ENCODE results near the gene CDC25A.

The CDC25A gene

GRCh38 chr3:48141604-48142137 is 46.5 kb downstream of the CDC25A start:
- no peak overlapping the region for H3K4me3 Mint-ChIP-seq
- H3K27me3 Mint-ChIP-seq, result no peaks in the 10 kb centered on the region
- no peak overlapping the region for H3K27ac Mint-ChIP-seq
- no peaks in the 10 kb centered on the region for H3K36me3 Mint-ChIP-seq (ENCODE audit: low read depth)
- no peak for DNase-seq
- H3K4me1 Mint-ChIP-seq (ENCODE audit: low read depth), result no peaks in the 10 kb centered on the region
- no peaks in the 10 kb centered on the region for H3K9me3 Mint-ChIP-seq

DNA sequence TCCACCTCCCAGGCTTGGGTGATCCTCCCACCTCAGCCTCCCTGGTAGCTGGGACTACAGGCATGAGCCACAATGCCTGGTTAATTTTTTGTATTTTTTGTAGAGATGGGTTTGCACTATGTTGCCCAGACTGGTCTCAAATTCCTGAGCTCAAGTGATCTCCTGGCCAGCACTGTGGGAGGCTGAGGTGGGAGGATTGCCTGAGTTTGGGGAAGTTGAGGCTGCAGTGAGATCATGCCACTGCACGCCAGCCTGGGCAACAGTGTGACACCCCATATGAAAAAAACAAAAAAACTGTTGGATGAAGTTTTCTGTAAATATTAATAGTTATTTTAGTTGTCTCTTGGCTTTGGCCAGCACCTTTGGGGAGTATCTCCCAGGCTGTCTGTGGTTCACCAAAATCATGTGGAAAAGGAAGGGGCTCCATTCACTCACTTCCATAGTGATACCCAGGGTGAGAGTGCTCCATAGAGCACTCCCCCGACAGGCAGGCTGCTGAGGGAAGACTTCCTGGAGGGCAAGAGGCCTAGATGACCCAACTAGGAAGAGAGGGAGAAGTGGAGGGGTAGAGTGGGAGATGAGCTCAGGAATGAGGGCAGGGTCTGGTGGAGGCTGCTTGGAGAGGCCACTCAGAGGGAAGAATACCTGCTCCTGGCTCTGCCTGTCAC is 47.1 kb downstream of the CDC25A start:
- Mint-ChIP-seq H3K4me3 (no peak overlapping the region), H3K4me1 (ENCODE audit: low read depth) (no peaks in the 10 kb centered on the region), H3K9me3 (no peaks in the 10 kb centered on the region), H3K27ac (no peak overlapping the region), H3K36me3 (ENCODE audit: low read depth) (no peaks in the 10 kb centered on the region), H3K27me3 (no peaks in the 10 kb centered on the region)
- no peak for DNase-seq

GRCh38 chr3:48140336-48140757 is 47.9 kb downstream of the CDC25A start:
- Mint-ChIP-seq H3K27ac (no peak overlapping the region), H3K4me3 (no peak overlapping the region), H3K4me1 (ENCODE audit: low read depth) (no peaks in the 10 kb centered on the region), H3K27me3 (no peaks in the 10 kb centered on the region), H3K9me3 (no peaks in the 10 kb centered on the region), H3K36me3 (ENCODE audit: low read depth) (no peaks in the 10 kb centered on the region)
- no peak for DNase-seq

DNA sequence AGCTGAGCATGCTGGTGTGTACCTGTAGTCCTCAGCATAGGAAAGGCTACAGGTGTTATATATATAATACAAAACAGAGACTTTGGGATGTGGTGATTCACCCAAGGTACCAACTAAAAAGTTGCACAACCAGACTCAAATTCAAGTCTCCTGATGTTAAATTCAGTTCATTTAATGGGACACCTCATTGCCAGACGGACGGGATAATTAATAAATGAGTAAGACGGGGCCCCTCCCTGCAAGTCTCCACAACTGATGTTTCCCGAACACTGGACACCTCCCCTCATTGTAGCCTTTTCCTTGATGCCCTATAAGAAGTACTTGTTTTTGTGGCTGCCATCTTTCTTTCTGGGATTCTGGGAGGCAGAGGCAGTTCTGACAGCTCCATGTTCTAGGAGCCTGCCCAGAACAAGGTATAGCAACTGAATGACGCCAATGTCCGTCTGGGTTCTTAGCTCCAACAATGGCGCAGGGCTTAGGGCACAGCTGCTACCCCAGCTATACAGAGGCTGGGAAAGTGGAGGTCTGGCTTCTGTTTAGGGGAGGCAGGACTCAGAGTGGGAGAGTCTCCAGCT is 50.7 kb downstream of the CDC25A start:
- Mint-ChIP-seq H3K9me3 (no peaks in the 10 kb centered on the region), H3K4me3 (no peak overlapping the region), H3K27me3 (no peaks in the 10 kb centered on the region), H3K4me1 (ENCODE audit: low read depth) (no peaks in the 10 kb centered on the region), H3K27ac (no peak overlapping the region), H3K36me3 (ENCODE audit: low read depth) (no peaks in the 10 kb centered on the region)
- DNase-seq, result no peak

- Mint-ChIP-seq H3K27me3 (no peaks in the 10 kb centered on the region), H3K27ac (no peak overlapping the region), H3K4me3 (no peak overlapping the region)
Measured at GRCh38 chr3:48135552-48136495, 52.4 kb downstream of the CDC25A start.

DNA sequence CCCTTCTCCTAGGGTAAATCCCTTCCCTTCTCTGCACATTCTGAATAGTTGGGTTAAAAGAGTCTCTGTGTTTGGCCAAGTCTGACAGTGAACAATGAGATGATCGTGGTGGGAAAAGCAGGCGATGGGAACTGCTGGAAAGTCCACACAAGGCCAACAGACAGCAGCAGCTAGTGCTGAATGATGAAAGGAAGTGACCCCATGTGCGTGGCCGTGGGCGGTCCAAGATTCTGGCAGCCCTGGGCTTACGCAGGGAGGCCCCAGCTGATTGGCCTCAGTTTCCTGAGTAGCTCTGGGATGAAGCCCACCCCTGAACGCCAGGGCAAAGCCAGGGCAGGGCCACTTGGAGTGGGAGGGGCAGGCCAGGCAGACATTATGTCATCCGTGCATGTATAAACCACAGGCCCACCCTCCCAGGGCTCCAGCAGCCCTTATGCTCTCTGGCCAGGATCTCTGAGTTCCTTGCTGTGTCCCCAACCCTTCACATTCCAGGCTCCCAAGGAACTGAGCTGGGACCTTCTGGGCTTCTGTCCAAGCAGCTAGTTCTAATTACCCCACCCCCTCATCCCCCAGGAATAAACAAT is 57.8 kb downstream of the CDC25A start:
- Mint-ChIP-seq H3K4me1 (ENCODE audit: low read depth) (no peaks in the 10 kb centered on the region), H3K9me3 (no peaks in the 10 kb centered on the region), H3K27ac (no peak overlapping the region), H3K27me3 (no peaks in the 10 kb centered on the region), H3K36me3 (ENCODE audit: low read depth) (no peaks in the 10 kb centered on the region), H3K4me3 (no peak overlapping the region)
- DNase-seq, result no peak

More at GRCh38 chr3:48135552-48136495, 52.4 kb downstream of the CDC25A start:
- Mint-ChIP-seq H3K9me3 (no peaks in the 10 kb centered on the region), H3K4me1 (ENCODE audit: low read depth) (no peaks in the 10 kb centered on the region), H3K36me3 (ENCODE audit: low read depth) (no peaks in the 10 kb centered on the region)
- DNase-seq, result no peak

DNA sequence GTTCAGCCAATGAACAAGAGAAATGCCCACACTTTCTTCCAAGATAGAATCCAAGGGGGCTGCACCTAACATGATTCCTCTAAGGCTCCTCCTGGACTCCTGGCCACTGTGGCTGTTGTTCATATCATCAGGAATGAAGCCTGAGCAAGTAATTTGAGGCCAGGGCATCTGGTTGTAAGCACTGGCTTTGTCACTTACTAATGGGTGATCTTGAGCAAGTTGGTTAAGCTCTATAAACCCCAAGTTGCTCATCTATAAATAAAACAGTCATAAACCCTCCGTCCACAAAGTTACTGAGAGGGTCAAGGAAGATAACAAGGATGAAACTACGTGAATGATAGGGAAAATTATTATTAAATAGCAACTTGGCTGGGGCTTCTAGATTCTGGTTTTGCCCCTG is 58.3 kb downstream of the CDC25A start:
- no peaks in the 10 kb centered on the region for H3K27me3 Mint-ChIP-seq
- H3K9me3 Mint-ChIP-seq, result no peaks in the 10 kb centered on the region
- no peak for DNase-seq
- no peaks in the 10 kb centered on the region for H3K4me1 Mint-ChIP-seq (ENCODE audit: low read depth)
- H3K4me3 Mint-ChIP-seq, result no peak overlapping the region
- H3K27ac Mint-ChIP-seq, result no peak overlapping the region
- no peaks in the 10 kb centered on the region for H3K36me3 Mint-ChIP-seq (ENCODE audit: low read depth)

- H3K27ac Mint-ChIP-seq, result no peak overlapping the region
- no peaks in the 10 kb centered on the region for H3K27me3 Mint-ChIP-seq
- DNase-seq, result no peak
- no peaks in the 10 kb centered on the region for H3K36me3 Mint-ChIP-seq (ENCODE audit: low read depth)
- no peaks in the 10 kb centered on the region for H3K4me1 Mint-ChIP-seq (ENCODE audit: low read depth)
- no peaks in the 10 kb centered on the region for H3K9me3 Mint-ChIP-seq
- H3K4me3 Mint-ChIP-seq, result no peak overlapping the region
Measured at GRCh38 chr3:48128774-48129173, 59.4 kb downstream of the CDC25A start.

DNA sequence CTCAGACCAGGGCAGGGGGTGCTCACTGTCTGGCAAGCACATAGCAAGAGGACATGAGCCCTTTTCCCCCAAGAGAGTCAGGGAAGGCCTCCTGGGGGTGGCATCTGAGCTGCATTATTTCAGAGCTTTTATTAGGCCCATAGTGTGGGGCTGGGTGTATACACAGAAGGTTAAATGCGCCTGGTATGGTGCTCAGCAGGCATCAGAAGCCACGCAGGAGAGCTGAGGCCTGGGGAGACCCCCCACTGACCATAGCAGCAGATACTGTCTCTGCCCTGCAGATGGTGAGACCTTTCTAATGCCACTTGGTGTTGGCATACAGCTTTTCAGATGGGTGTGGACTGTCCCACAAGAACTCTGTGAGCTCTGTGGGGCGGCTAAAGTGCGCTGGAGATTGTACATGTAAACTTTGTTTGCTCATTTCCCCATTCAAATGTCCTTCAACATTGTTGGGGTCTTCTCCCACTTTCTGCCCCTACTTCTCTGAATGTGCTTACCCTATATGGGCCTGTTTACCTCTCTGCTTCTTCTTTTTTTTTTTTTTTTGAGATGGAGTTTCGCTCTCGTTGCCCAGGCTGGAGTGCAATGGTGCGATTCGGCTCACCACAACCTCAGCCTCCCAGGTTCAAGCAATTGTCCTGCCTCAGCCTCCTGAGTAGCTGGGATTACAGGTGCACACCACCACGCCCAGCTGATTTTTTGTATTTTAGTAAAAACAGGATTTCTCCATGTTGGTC is 62.2 kb downstream of the CDC25A start:
- Mint-ChIP-seq H3K27ac (no peak overlapping the region), H3K4me3 (no peak overlapping the region)

GRCh38 chr3:48125013-48125705 is 63.1 kb downstream of the CDC25A start:
- H3K36me3 Mint-ChIP-seq (ENCODE audit: low read depth), result no peaks in the 10 kb centered on the region
- H3K4me3 Mint-ChIP-seq, result no peak overlapping the region
- H3K27ac Mint-ChIP-seq, result no peak overlapping the region
- H3K9me3 Mint-ChIP-seq, result no peaks in the 10 kb centered on the region
- H3K27me3 Mint-ChIP-seq, result no peaks in the 10 kb centered on the region
- H3K4me1 Mint-ChIP-seq (ENCODE audit: low read depth), result no peaks in the 10 kb centered on the region
- no peak for DNase-seq

More for the DNA sequence above, 62.2 kb downstream of the CDC25A start:
- no peak for DNase-seq
- H3K9me3 Mint-ChIP-seq, result no peaks in the 10 kb centered on the region
- H3K36me3 Mint-ChIP-seq (ENCODE audit: low read depth), result no peaks in the 10 kb centered on the region
- no peaks in the 10 kb centered on the region for H3K27me3 Mint-ChIP-seq
- no peaks in the 10 kb centered on the region for H3K4me1 Mint-ChIP-seq (ENCODE audit: low read depth)

DNA sequence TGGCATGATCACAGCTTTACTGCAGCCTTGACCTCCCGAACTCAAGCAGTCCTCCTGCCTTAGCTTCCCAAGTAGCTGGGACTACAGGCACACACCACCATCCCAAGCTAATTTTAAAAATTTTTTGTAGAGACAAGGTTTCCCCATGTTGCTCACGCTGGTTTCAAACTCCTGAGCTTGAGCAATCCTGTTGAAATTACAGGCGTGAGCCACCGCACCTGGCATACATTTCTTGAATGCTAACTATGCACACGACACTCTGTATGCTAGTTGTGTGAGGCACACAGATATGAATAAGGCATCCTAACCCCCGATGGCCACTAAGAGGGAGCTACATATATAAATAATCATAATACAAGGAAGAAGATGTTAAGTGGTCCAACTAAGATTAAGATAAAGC is 64.9 kb downstream of the CDC25A start:
- DNase-seq, result no peak
- Mint-ChIP-seq H3K9me3 (no peaks in the 10 kb centered on the region), H3K36me3 (ENCODE audit: low read depth) (no peaks in the 10 kb centered on the region), H3K27ac (no peak overlapping the region), H3K4me3 (no peak overlapping the region), H3K4me1 (ENCODE audit: low read depth) (no peaks in the 10 kb centered on the region), H3K27me3 (no peaks in the 10 kb centered on the region)

GRCh38 chr3:48122504-48122903 is 65.7 kb downstream of the CDC25A start:
- Mint-ChIP-seq H3K9me3 (no peaks in the 10 kb centered on the region), H3K27me3 (no peaks in the 10 kb centered on the region), H3K27ac (no peak overlapping the region), H3K36me3 (ENCODE audit: low read depth) (no peaks in the 10 kb centered on the region), H3K4me3 (no peak overlapping the region), H3K4me1 (ENCODE audit: low read depth) (no peaks in the 10 kb centered on the region)
- DNase-seq, result no peak

DNA sequence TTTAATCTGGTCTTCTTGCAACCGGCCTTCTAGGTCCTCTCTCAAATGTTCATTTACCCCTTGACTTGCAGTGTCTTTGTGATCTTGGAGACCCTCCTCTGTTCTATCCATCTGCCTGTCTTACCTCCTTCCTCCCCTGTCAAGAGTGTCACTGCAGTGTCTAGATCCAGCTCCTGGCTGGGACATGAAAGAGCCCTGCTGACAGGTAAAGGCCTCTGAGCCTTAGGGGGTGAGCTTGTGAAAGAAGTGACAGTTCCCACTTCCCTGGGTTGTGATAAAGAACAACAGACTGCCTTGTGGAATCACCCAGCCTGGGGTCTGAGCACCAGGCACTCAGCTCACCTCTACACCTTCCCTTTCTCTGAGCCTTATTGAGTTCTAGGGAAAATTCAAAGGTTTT is 68.0 kb downstream of the CDC25A start:
- no peak overlapping the region for H3K4me3 Mint-ChIP-seq
- no peaks in the 10 kb centered on the region for H3K27me3 Mint-ChIP-seq
- no peak for DNase-seq
- no peaks in the 10 kb centered on the region for H3K4me1 Mint-ChIP-seq (ENCODE audit: low read depth)
- no peaks in the 10 kb centered on the region for H3K36me3 Mint-ChIP-seq (ENCODE audit: low read depth)
- no peak overlapping the region for H3K27ac Mint-ChIP-seq
- no peaks in the 10 kb centered on the region for H3K9me3 Mint-ChIP-seq
